Measurements from ENCODE around the gene RPH3AL.

RPH3AL gene

GRCh38 chr17:263773-264172 is 88.8 kb downstream of the RPH3AL start:
- no peak for DNase-seq (ENCODE audit: low read depth in 1 of 2, low spot score in 1 of 2)

DNA sequence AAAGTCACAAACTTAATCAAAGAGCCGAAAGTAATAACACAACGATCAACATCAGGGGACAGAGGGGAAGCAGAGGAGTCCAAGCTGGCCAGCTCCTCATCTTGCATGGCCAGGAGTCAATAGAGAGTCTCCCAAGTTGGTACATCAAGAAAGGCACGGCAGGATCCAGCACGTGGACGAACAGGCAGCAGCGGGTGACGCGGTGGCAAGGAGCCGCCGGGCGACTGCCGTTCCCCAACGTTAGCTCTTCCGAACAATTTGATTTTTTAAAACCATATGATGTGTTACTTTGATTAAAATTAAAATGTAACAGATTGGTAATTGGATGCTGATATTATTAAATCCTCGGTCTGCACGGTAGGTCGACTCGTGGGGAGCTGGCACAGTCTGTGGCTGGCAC is 89.3 kb downstream of the RPH3AL start:
- DNase-seq (ENCODE audit: low read depth in 1 of 2, low spot score in 1 of 2), result no peak

GRCh38 chr17:261635-262034 is 91.0 kb downstream of the RPH3AL start:
- DNase-seq (ENCODE audit: low read depth in 1 of 2, low spot score in 1 of 2), result no peak

DNA sequence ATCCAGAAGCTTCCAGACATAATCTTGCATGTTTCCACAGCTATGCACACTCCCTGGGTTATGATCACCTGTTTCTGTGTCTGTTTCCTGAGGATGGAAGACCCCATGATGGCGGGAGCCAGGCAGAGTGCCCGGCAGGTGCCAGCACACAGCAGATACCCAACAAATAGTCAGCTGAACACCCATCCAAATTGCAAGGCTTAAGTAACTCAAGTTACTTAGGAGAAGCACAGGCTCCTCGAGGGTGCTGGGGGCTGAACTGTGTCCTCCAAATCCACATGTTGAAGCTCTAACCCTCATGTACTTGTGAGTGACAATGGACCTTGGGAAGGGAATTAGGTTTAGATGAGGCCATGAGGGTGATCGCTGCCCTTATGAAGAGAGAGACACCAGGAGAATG is 91.7 kb downstream of the RPH3AL start:
- no peak for DNase-seq (ENCODE audit: low read depth in 1 of 2, low spot score in 1 of 2)

DNA sequence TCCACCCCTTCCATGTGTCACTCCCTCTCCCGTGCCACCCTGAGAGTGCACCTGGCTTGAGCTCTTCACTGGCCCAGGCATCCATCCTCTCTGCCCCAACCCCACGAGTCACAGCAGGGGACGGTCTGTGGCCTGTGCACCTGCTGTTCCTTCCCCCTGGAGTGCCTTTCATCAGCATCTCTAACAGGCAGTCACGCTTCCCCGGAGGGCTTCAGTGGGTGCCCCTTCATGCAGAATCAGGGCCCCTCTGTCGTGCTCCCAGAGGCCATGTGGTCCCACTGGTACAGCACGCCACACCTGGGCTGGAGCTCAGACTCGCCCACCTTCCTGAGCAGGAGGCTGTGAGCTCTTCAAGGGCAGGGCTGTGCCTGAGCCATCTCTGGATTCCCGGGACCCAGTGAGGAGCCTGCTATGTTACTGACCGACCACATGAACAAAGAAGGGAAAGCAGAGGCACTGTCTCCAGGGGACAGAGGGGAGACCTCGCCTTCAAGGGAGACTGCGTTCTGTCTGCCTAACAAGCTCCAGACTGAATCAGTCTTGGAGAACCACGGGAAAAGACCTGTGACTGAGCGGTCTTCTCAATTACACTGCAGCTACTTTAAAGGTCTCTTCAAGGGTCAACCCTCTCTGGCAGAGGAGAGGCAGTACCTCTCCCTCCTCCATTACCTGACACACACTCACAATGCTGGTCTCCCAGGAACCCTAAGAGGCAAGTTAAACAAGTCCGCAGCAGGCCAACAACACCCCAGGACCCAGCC is 92.4 kb downstream of the RPH3AL start:
- no peak for DNase-seq (ENCODE audit: low read depth in 1 of 2, low spot score in 1 of 2)

DNA sequence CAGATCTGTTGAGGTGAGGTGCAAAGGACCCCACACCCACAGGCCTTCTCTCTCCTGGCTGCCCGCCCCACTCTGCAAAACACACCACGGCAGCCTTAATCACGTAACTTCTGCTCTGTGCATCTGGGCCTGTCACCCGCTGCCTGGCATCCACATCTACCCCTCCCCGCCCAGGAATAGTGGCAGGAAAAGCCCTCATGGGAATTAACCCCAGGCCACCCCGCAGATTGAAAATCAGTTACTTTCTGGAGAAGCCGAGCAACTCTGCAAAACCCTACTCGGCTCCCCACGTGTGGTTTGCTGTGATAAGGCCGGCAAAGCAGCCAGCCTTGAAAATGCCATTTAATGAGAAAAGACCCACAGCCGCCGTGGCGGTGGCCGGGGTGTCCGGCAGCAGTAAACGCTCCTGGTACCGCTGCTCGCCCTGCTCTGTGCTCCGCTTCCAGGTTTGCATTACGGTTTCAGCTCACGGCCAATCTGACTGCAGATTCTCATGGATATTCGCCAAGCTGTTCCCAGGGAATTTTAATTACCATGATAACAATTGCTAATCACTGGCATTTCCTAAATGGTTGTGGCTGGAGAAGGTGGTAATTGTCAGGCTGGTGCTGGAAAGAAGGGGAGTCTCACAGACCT is 93.1 kb downstream of the RPH3AL start:
- no peak for DNase-seq (ENCODE audit: low read depth in 1 of 2, low spot score in 1 of 2)

GRCh38 chr17:258906-259305 is 93.7 kb downstream of the RPH3AL start:
- no peak for DNase-seq (ENCODE audit: low read depth in 1 of 2, low spot score in 1 of 2)

DNA sequence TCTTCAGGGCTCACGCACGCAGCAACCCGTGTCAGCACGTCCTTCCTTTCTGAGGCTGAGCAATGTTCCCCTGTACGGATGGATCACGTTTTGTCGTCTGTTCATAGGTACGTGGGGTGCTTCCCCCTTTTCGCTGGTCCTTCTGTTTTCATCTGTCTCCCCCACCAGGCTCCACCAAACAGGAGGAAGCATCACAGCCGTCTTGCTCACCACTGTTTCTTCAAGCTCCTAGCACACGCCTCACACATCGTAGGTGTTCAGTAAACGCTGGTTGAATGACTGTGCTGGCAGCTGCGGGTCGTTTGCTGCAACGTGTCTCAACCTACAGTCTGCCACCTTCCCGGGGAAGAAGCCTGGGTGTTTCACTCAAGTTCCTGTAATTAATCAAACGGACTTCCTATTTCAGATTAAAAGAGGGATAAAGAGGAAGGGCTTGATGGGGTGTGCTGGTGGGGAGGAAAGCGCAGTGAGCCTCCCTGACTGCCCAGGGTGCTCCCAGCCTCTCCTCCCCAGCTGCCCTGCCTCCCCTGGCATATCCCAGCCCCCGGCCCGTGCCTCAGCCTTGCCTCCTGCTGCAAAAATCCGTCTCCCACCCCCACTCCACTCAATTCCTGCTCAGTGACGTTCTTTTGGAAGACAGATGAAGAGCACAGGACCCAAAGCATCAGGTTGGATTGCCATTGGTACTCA is 94.4 kb downstream of the RPH3AL start:
- DNase-seq (ENCODE audit: low read depth in 1 of 2, low spot score in 1 of 2), result no peak

DNA sequence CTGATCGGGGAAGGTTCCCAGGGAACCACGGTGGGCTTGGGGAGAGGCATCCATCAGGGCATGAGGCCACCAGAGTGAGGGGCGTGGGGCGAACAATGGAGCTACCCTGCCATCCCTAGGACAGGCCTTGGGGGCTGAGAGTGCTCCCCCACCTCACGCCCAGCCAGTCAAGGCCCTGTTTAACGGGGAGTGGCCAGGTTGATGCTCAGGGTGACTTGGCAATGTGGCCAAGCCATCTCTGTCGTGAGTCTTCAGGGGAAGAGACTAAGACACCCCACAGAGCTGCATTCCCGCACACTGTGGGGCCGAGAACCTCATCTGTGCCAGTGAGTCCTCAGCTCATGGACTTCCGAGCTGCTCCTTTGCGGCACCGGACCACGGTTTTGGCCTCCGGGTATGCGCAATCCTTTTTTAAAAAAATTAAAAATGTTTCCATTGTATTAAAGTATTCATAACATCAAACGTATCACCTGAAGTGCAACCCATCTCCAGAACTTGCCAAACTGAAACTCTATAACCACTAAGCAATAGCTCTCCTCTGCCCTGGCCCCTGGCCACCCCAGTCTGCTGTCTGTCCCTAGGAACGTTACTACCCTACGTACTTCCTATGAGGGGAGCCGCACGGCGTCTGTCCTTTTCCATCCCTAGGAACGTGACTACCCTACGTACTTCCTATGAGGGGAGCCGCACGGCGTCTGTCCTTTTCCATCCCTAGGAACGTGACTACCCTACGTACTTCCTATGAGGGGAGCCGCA is 99.3 kb downstream of the RPH3AL start:
- no peak for DNase-seq (ENCODE audit: low read depth in 1 of 2, low spot score in 1 of 2)

DNA sequence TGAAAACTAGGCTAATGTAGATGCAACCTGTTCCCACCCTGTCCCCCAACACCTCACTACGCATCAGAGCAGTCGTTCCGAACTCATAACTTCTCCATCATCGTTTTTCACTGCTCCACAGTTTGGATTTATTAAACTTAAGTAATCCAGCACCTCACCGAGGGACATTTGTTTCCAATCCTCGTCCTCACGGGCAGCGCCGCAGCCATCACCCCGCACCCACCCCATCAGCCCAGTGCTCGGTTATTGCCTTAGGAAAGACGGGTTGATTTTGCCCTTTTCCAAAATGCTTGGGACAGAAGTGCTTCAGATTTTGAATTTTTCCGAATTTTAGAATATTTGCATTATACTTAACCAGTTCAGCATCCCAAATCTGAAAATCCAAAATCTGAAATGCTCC is 100.2 kb downstream of the RPH3AL start:
- DNase-seq (ENCODE audit: low read depth in 1 of 2, low spot score in 1 of 2), result no peak

DNA sequence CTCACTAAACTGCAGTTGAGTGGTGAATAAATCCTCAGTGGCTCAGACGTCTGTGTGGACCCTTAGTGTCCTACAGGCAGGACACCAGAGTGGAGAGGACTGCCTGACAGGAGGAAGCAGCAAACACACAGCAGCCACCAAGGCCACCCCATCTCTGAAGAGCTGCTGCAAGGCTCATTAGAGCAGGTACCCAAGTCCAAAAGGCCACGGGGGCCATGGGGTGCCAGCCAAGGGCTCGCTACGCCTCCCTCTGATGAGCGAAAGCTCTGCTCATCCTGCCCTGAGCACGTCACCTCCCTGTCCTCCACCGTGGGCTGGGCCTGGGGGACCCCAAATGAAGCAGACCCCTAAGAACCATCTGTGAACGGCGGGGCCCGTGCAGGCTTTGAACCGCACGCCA is 101.1 kb downstream of the RPH3AL start:
- no peak for DNase-seq (ENCODE audit: low read depth in 1 of 2, low spot score in 1 of 2)

- DNase-seq (ENCODE audit: low read depth in 1 of 2, low spot score in 1 of 2), result no peak
Observed at GRCh38 chr17:250487-251300, 101.9 kb downstream of the RPH3AL start.

- no peak for DNase-seq (ENCODE audit: low read depth in 1 of 2, low spot score in 1 of 2)
Observed at GRCh38 chr17:249236-249993, 103.2 kb downstream of the RPH3AL start.

GRCh38 chr17:248337-249235 is 104.0 kb downstream of the RPH3AL start:
- no peak for DNase-seq (ENCODE audit: low read depth in 1 of 2, low spot score in 1 of 2)

GRCh38 chr17:247767-248166 is 104.8 kb downstream of the RPH3AL start:
- DNase-seq (ENCODE audit: low read depth in 1 of 2, low spot score in 1 of 2), result no peak

GRCh38 chr17:246851-247421 is 105.7 kb downstream of the RPH3AL start:
- no peak for DNase-seq (ENCODE audit: low read depth in 1 of 2, low spot score in 1 of 2)

DNA sequence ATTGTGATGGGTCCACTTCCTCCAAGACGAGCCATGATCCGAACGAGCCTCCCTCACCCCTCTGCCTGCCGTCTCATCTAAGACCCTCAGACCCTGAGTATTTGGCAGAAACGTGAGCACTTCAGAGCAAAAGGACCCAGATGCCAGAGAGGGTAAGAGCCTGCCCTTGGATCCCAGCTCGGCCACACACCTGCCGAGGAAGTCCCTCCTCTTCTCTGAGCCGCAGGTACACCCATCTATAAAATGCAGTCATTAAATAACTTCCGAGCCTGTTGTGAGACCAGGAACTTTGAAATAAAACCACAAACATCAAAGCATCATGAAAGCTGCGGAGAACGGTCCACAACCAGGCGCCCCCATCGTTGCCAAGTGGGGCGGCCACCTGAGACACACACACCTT is 106.4 kb downstream of the RPH3AL start:
- no peak for DNase-seq (ENCODE audit: low read depth in 1 of 2, low spot score in 1 of 2)

DNA sequence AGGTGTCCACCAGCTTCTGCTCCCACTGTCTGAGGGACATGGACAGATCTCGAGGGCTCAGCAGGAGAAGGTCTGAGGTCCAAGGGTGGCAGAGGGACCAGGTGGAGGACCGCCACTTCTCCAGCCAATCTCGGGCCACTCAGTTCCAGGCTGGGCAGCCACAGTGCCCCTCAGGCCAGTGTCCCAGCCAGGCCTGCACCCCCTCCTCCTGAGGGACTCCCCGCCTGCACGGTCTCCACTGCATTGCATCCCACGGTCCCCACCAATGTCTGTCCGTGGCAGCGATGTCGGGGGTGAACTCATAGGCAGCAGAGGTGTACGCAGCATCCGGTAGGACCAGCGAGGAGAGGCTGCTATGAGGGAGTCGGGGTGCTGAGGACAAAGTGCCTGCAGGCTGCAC is 107.0 kb downstream of the RPH3AL start:
- no peak for DNase-seq (ENCODE audit: low read depth in 1 of 2, low spot score in 1 of 2)

DNA sequence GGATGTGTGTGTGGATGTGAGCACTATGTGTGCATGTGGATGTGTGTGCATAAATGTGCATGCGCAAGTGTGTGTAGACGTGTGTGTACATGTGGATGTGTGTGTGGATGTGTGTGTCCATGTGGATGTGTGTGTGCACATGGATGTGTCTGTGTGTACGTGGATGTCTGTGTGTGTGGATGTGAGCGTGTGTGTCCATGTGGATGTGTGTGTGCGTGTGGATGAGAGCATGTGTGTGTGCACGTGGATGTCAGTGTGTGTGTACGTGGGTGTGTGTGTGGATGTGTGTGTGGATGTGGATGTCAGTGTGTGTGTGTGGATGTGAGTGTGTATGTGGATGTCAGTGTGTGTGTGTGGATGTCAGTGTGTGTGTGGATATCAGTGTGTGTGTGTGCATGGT is 107.6 kb downstream of the RPH3AL start:
- no peak for DNase-seq (ENCODE audit: low read depth in 1 of 2, low spot score in 1 of 2)

Data from stimulated activated CD4-positive, alpha-beta T cell treated with anti-CD3 and anti-CD28 coated beads, Interleukin-15, amount 100 ng/mL, for 1 hour (primary cell).